ENCODE data around the gene PEPD. TPM values are rescaled to one million over a fixed set of nuclear protein-coding genes. Genes with fewer than 3 reads are reported as not detected.
"Not testable (repeated sequence)": the region's sequence is repeated elsewhere in the genome, so short reads cannot be mapped to it uniquely, and the experiment has no call there.

Gene PEPD
- total RNA-seq, 1 experiment from 2014 or later, result 116 TPM

GRCh38 chr19:33492951-33493350 lies 28.6 kb downstream of the PEPD start:
- Mint-ChIP-seq H3K9me3 (ENCODE audit: unreplicated experiment) (no peaks in the 10 kb centered on the region), H3K27me3 (ENCODE audit: insufficient read depth, unreplicated experiment) (no peaks in the 10 kb centered on the region), H3K27ac (ENCODE audit: unreplicated experiment) (no peak overlapping the region), H3K36me3 (ENCODE audit: insufficient read depth, unreplicated experiment) (peaks cover 14% of the 10 kb centered on the region), H3K4me3 (ENCODE audit: unreplicated experiment) (no peak overlapping the region), H3K4me1 (ENCODE audit: low read depth, unreplicated experiment) (no peaks in the 10 kb centered on the region)
- CTCF ChIA-PET, result no interaction called here
- no peak for DNase-seq
- no peaks in the 10 kb centered on the region for H3K4me1 ChIP-seq
- BruUV-seq (replicated peaks), result no TSS peak
- intact Hi-C loops (cut with micrococcal nuclease; ENCODE audit: unreplicated experiment), result no loop called here
- no peaks in the 10 kb centered on the region; the same call in 1 of the 2 replicates for H3K36me3 ChIP-seq (ENCODE audit: control insufficient read depth, insufficient read depth, low read length)
- no peaks in the 10 kb centered on the region for H3K9me3 ChIP-seq
- no peak overlapping the region for H3K4me3 ChIP-seq (ENCODE audit: low read depth, low read length)
- TF ChIP-seq CTCF (IDR thresholded peaks at IDR 0.05; ENCODE audit: insufficient read depth in 1 of 2, low read depth in 1 of 2, low read length in 1 of 2, severe bottlenecking in 1 of 2, unreplicated experiment in 1 of 2), result no peak
- H3K27me3 ChIP-seq (replicated peaks; ENCODE audit: control insufficient read depth, insufficient read depth, low read length), result no peaks in the 10 kb centered on the region
- POLR2A ChIA-PET, result no interaction called here

- CTCF ChIA-PET, result no interaction called here
- Histone ChIP-seq H3K4me1 (no peaks in the 10 kb centered on the region), H3K27me3 (replicated peaks; ENCODE audit: control insufficient read depth, insufficient read depth, low read length) (no peaks in the 10 kb centered on the region), H3K4me3 (ENCODE audit: low read depth, low read length) (no peak overlapping the region), H3K36me3 (ENCODE audit: control insufficient read depth, insufficient read depth, low read length) (peaks cover 2% of the 10 kb centered on the region), H3K9me3 (no peaks in the 10 kb centered on the region)
- no peaks in the 10 kb centered on the region for H3K4me1 Mint-ChIP-seq (ENCODE audit: low read depth, unreplicated experiment)
- no peaks in the 10 kb centered on the region for H3K27me3 Mint-ChIP-seq (ENCODE audit: insufficient read depth, unreplicated experiment)
- BruUV-seq (replicated peaks), result no TSS peak
- no peak overlapping the region for H3K27ac Mint-ChIP-seq (ENCODE audit: unreplicated experiment)
- TF ChIP-seq CTCF (IDR thresholded peaks at IDR 0.05; ENCODE audit: insufficient read depth in 1 of 2, low read depth in 1 of 2, low read length in 1 of 2, severe bottlenecking in 1 of 2, unreplicated experiment in 1 of 2), result no peak
- POLR2A ChIA-PET, result no interaction called here
- no peak overlapping the region for H3K4me3 Mint-ChIP-seq (ENCODE audit: unreplicated experiment)
- no peak for DNase-seq
- peaks cover 10% of the 10 kb centered on the region for H3K36me3 Mint-ChIP-seq (ENCODE audit: insufficient read depth, unreplicated experiment)
- intact Hi-C loops (cut with micrococcal nuclease; ENCODE audit: unreplicated experiment), result no loop called here
- H3K9me3 Mint-ChIP-seq (ENCODE audit: unreplicated experiment), result no peaks in the 10 kb centered on the region
Observed at GRCh38 chr19:33492090-33492489, 29.5 kb downstream of the PEPD start.

DNA sequence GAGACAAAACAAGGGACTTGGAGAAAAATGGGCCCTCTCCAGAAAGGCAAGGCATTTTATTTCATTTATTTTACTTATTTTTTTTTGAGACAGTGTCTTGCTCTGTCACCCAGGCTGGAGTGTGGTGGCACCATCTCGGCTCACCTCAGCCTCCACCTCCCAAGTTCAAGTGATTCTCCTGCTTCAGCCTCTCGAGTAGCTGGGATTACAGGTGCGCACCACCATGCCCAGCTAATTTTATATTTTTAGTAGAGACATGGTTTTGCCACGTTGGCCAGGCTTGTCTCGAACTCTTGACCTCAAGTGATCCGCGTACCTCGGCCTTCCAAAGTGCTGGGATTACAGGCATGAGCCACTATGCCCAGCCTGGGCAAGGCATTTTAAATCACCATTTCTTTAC lies 31.0 kb downstream of the PEPD start:
- BruUV-seq (replicated peaks); H3K27ac Mint-ChIP-seq (ENCODE audit: unreplicated experiment); H3K9me3 ChIP-seq; intact Hi-C loops (cut with micrococcal nuclease; ENCODE audit: unreplicated experiment); H3K4me3 ChIP-seq (ENCODE audit: low read depth, low read length); H3K36me3 Mint-ChIP-seq (ENCODE audit: insufficient read depth, unreplicated experiment); H3K36me3 ChIP-seq (ENCODE audit: control insufficient read depth, insufficient read depth, low read length); H3K4me3 Mint-ChIP-seq (ENCODE audit: unreplicated experiment); POLR2A ChIA-PET; H3K4me1 ChIP-seq; H3K27me3 Mint-ChIP-seq (ENCODE audit: insufficient read depth, unreplicated experiment); H3K4me1 Mint-ChIP-seq (ENCODE audit: low read depth, unreplicated experiment); H3K9me3 Mint-ChIP-seq (ENCODE audit: unreplicated experiment); H3K27me3 ChIP-seq (replicated peaks; ENCODE audit: control insufficient read depth, insufficient read depth, low read length): not testable (repeated sequence)
- CTCF ChIA-PET, result interaction anchor here (0.6 kb wide), 1 partner anchor 279 kb away, joined by 4 read pairs; no protein-coding TSS in a partner anchor
- peak in 1 of 2 experiments; percentile 16 for DNase-seq

GRCh38 chr19:33490041-33490451 lies 31.5 kb downstream of the PEPD start:
- TF ChIP-seq CTCF (IDR thresholded peaks at IDR 0.05; ENCODE audit: insufficient read depth in 1 of 2, low read depth in 1 of 2, low read length in 1 of 2, severe bottlenecking in 1 of 2, unreplicated experiment in 1 of 2), result no peak
- no peak overlapping the region for H3K4me3 ChIP-seq (ENCODE audit: low read depth, low read length)
- H3K4me3 Mint-ChIP-seq (ENCODE audit: unreplicated experiment), result no peak overlapping the region
- ChIA-PET CTCF (interaction anchor here (0.6 kb wide), 1 partner anchor 280 kb away, joined by 4 read pairs; no protein-coding TSS in a partner anchor), POLR2A (no interaction called here)
- no peaks in the 10 kb centered on the region for H3K9me3 Mint-ChIP-seq (ENCODE audit: unreplicated experiment)
- no peaks in the 10 kb centered on the region for H3K9me3 ChIP-seq
- no peaks in the 10 kb centered on the region for H3K4me1 Mint-ChIP-seq (ENCODE audit: low read depth, unreplicated experiment)
- H3K27me3 ChIP-seq (replicated peaks; ENCODE audit: control insufficient read depth, insufficient read depth, low read length), result no peaks in the 10 kb centered on the region
- DNase-seq, result peak in 1 of 2 experiments; percentile 20
- BruUV-seq (replicated peaks), result no TSS peak
- no peaks in the 10 kb centered on the region for H3K27me3 Mint-ChIP-seq (ENCODE audit: insufficient read depth, unreplicated experiment)
- H3K36me3 ChIP-seq (ENCODE audit: control insufficient read depth, insufficient read depth, low read length), result peaks cover 2% of the 10 kb centered on the region
- peaks cover 8% of the 10 kb centered on the region for H3K36me3 Mint-ChIP-seq (ENCODE audit: insufficient read depth, unreplicated experiment)
- intact Hi-C loops (cut with micrococcal nuclease; ENCODE audit: unreplicated experiment), result no loop called here
- H3K4me1 ChIP-seq, result no peaks in the 10 kb centered on the region
- no peak overlapping the region for H3K27ac Mint-ChIP-seq (ENCODE audit: unreplicated experiment)
